Liver (tissue), 9 donors: ENCODE data around the gene RINL. TPM values are rescaled to one million over a fixed set of nuclear protein-coding genes. Genes with fewer than 3 reads are reported as not detected.

Source experiments
- DNase-seq: peaks from one replicate; pipeline ENCODE4 v3.0.0-alpha.2; 2017; ENCODE audit warnings: low spot score
- H3K27ac ChIP-seq, 2 donors: one replicate each; pipeline ENCODE4 v1.7.0; 2013; ENCODE audit warnings: inconsistent platforms in 2 of 2, low read length in 2 of 2, control low read depth in 1 of 2, low read depth in 1 of 2, mild to moderate bottlenecking in 1 of 2
- H3K27me3 ChIP-seq, 4 donors: one replicate each; pipeline versions ENCODE4 v1.6.1 to v1.7.0; 2013; ENCODE audit warnings: low read length in 3 of 4, inconsistent platforms in 1 of 4, mild to moderate bottlenecking in 1 of 4, moderate library complexity in 1 of 4; ENCODE audit not compliant: control insufficient read depth in 4 of 4, insufficient read depth in 4 of 4
- H3K36me3 ChIP-seq, 4 donors: one replicate each; pipeline versions ENCODE4 v1.6.1 to v1.7.0; 2013; ENCODE audit warnings: low read length in 3 of 4, mild to moderate bottlenecking in 3 of 4, low read depth in 1 of 4, moderate library complexity in 1 of 4; ENCODE audit not compliant: control insufficient read depth in 4 of 4, insufficient read depth in 3 of 4
- H3K4me1 ChIP-seq, 4 donors: one replicate each; pipeline versions ENCODE4 v1.6.1 to v1.7.0; 2013; ENCODE audit warnings: low read length in 3 of 4, mild to moderate bottlenecking in 3 of 4, moderate library complexity in 1 of 4; ENCODE audit not compliant: control insufficient read depth in 4 of 4, insufficient read depth in 4 of 4
- H3K4me3 ChIP-seq, 3 donors: one replicate each; pipeline versions ENCODE4 v1.6.1 to v1.7.0; 2013; ENCODE audit warnings: low read length in 3 of 3, control low read depth in 1 of 3, low read depth in 1 of 3, mild to moderate bottlenecking in 1 of 3
- H3K9ac ChIP-seq, 2 donors: one replicate each; pipeline ENCODE4 v1.7.0; 2013; ENCODE audit warnings: low read length in 2 of 2, mild to moderate bottlenecking in 2 of 2, moderate library complexity in 2 of 2, control low read depth in 1 of 2, low read depth in 1 of 2
- H3K9me3 ChIP-seq, 4 donors: one replicate each; pipeline versions ENCODE4 v1.6.1 to v1.7.0; 2013; ENCODE audit warnings: low read length in 3 of 4; ENCODE audit not compliant: control insufficient read depth in 4 of 4
- EGR1 ChIP-seq, 2 donors: IDR thresholded peaks; 2 replicates each; pipeline ENCODE4 v1.6.1; 2016 to 2018; ENCODE audit warnings: antibody characterized with exemption in 2 of 2, low read depth in 2 of 2
- FOXA1 ChIP-seq: IDR thresholded peaks from 2 replicates; pipeline ENCODE4 v1.6.1; 2016; ENCODE audit warnings: antibody characterized with exemption
- FOXA2 ChIP-seq: IDR thresholded peaks from 2 replicates; pipeline ENCODE4 v1.6.1; 2016; ENCODE audit warnings: antibody characterized with exemption
- HNF4A ChIP-seq, 2 donors: conservative IDR thresholded peaks; 2 replicates each; pipeline ENCODE4 v1.6.1; 2016; ENCODE audit warnings: antibody characterized with exemption in 2 of 2, mild to moderate bottlenecking in 2 of 2
- HNF4G ChIP-seq: IDR thresholded peaks from 2 replicates; pipeline ENCODE4 v1.6.1; 2016; ENCODE audit warnings: antibody characterized with exemption
- JUND ChIP-seq, 2 donors: IDR thresholded peaks; 2 replicates each; pipeline ENCODE4 v1.6.1; 2016; ENCODE audit warnings: antibody characterized with exemption in 2 of 2
- RAD21 ChIP-seq, 2 donors: IDR thresholded peaks; 2 replicates each; pipeline ENCODE4 v1.6.1; 2016; ENCODE audit warnings: antibody characterized with exemption in 2 of 2, mild to moderate bottlenecking in 2 of 2
- RXRA ChIP-seq, 2 donors: IDR thresholded peaks; 2 replicates each; pipeline ENCODE4 v1.6.1; 2017 to 2018; ENCODE audit warnings: antibody characterized with exemption in 2 of 2, mild to moderate bottlenecking in 1 of 2
- SP1 ChIP-seq: IDR thresholded peaks from 2 replicates; pipeline ENCODE4 v1.6.1; 2018; ENCODE audit warnings: antibody characterized with exemption, mild to moderate bottlenecking
- TAF1 ChIP-seq: conservative IDR thresholded peaks from 2 replicates; pipeline ENCODE4 v1.6.1; 2016; ENCODE audit warnings: antibody characterized with exemption, mild to moderate bottlenecking
- YY1 ChIP-seq: IDR thresholded peaks from 2 replicates; pipeline ENCODE4 v1.6.1; 2016; ENCODE audit warnings: antibody characterized with exemption, mild to moderate bottlenecking
- WGBS: extraction: QIAGEN DNeasy Blood & Tissue Kit; methylation state at CpG from one replicate; pipeline ENCODE4 v1.1.7; 2013; 5-methylcytosine and 5-hydroxymethylcytosine counted together
- polyA plus RNA-seq, 2 donors: library from polyadenylated mRNA; stranded (reverse) in 1 of 2; unstranded in 1 of 2; fragments of 200-250 nt in 1 of 2; fragments of >200 nt in 1 of 2; fragmentation: Nextera tagmentation in 1 of 2; extraction: Ambion mirVana in 1 of 2; gene quantifications; one replicate each; pipeline versions ENCODE4 v1.2.1 to v1.2.3, GENCODE V29; 2013 to 2015
- total RNA-seq, 2 donors: library from RNA; depleted of rRNA; stranded (reverse); fragments of >200 nt; gene quantifications; one replicate each; pipeline ENCODE4 v1.2.3, GENCODE V29; 2014
- TF ChIP-seq, protein P1 (sequence below): IDR thresholded peaks from 2 replicates; pipeline ENCODE4 v1.6.1; 2016; ENCODE audit warnings: antibody characterized with exemption, mild to moderate bottlenecking
- TF ChIP-seq, protein P2 (sequence below): IDR thresholded peaks from 2 replicates; pipeline ENCODE4 v1.6.1; 2016; ENCODE audit warnings: antibody characterized with exemption
- TF ChIP-seq, protein P3 (sequence below): IDR thresholded peaks from 2 replicates; pipeline ENCODE4 v1.6.1; 2016; ENCODE audit warnings: antibody characterized with exemption
- TF ChIP-seq, protein P4 (sequence below): fragments of 150-350 bp; IDR thresholded peaks from 2 replicates; pipeline ENCODE4 v1.5.1; 2017; ENCODE audit warnings: improper control_type of control experiment, low read depth, low read length; ENCODE audit not compliant: missing input control
- donor health status: healthy.
- donor health status: healthy.
- donor health status: healthy.
- donor health status: healthy.
- donor health status: healthy.

RINL gene
- total and polyA plus RNA-seq, 4 donors = 4.9 to 8.7 (median 5.5) TPM

DNA sequence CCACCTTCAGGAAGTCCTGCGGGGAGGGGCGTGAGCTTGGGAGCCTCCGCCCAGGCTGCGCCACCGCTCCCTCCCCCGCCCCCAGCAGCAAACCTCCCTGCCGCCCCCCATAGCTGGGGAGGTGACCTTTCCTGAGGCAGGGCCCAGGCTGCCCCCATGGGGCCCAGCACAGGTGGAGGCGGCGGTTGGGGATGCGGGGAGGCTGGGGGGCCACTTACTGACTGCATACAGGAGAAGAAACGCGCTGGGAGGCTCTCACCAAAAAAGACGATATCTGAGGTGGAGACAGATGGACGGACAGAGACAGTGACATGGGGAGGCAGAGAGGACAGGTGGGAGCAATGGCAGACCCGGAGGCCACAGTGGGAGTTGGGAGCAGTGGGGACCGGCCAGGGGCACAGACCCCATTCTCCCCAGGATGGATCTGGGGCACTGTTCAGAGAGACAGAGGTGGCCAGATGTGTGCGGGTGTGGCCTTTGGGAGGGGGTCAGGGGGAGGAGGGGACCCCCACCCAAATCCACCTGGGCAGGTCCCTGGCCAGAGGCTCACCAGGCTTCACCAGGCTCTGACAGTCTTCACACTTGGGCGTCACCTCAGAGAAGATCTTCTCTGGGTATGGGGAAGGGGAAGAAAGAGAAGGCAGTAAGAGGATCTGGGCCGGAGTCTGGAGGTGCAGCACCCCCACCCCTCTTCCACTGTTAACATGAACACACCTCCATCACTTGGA, 3.0 kb upstream of the RINL start:
- WGBS = 96% methylated on average over 19 of the region's 19 CpGs
- H3K27ac ChIP-seq = no peak overlapping the region
- H3K9me3 ChIP-seq = no peaks in the 10 kb centered on the region
- H3K9ac ChIP-seq = no peak overlapping the region
- DNase-seq = no peak
- H3K27me3 ChIP-seq = no peaks in the 10 kb centered on the region
- TF ChIP-seq SP1 = no peak
- TF ChIP-seq, protein P1, sequence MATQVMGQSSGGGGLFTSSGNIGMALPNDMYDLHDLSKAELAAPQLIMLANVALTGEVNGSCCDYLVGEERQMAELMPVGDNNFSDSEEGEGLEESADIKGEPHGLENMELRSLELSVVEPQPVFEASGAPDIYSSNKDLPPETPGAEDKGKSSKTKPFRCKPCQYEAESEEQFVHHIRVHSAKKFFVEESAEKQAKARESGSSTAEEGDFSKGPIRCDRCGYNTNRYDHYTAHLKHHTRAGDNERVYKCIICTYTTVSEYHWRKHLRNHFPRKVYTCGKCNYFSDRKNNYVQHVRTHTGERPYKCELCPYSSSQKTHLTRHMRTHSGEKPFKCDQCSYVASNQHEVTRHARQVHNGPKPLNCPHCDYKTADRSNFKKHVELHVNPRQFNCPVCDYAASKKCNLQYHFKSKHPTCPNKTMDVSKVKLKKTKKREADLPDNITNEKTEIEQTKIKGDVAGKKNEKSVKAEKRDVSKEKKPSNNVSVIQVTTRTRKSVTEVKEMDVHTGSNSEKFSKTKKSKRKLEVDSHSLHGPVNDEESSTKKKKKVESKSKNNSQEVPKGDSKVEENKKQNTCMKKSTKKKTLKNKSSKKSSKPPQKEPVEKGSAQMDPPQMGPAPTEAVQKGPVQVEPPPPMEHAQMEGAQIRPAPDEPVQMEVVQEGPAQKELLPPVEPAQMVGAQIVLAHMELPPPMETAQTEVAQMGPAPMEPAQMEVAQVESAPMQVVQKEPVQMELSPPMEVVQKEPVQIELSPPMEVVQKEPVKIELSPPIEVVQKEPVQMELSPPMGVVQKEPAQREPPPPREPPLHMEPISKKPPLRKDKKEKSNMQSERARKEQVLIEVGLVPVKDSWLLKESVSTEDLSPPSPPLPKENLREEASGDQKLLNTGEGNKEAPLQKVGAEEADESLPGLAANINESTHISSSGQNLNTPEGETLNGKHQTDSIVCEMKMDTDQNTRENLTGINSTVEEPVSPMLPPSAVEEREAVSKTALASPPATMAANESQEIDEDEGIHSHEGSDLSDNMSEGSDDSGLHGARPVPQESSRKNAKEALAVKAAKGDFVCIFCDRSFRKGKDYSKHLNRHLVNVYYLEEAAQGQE = no peak
- no peak for TF ChIP-seq TAF1
- no peak for TF ChIP-seq HNF4A (conservative IDR thresholded peaks at IDR 0.05)
- TF ChIP-seq HNF4G = no peak
- H3K4me1 ChIP-seq = peaks cover 0 to 6% (median 3%) of the 10 kb centered on the region in 4 donors
- no peak overlapping the region for H3K4me3 ChIP-seq
- H3K36me3 ChIP-seq = peaks cover 6 to 20% (median 7%) of the 10 kb centered on the region in 4 donors

DNA sequence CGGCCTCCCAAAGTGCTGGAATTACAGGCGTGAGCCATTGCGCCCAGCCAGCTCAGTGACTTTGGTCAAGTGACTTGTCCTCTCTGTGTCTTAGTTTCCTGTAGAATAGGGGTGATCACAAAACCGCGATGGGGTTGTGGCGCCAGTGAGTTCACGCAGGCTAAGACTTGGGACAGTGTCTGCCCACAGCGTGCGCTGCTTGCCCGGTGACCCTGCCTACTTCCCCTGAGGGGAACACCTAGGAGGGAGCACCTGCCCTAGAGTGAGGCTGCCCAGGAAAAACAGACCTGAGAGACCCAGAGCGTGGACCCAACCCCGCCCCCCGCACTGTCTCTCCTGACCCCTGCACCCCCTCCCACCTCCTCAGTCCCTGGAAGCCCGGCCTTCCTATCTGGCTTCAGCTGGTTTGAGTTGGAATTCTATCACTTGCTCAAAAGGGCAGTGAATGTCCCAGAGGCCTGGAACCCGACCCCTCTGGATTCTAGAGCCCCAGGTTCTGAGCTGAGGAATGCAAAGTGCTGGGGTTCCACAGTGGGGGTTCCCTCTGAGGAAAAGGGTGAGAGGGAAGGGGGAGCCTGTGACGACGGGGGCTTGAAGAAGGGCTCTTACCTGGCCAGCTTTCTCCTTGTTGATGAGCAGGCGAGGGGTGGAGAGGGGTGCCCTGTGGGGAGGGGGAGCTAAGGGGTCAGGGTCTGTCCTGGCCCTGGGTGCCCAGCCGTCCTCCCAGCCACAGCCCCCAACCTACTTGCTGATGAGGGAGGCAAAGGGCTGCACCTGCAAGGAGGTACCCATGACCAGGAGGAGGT, 2.2 kb upstream of the RINL start:
- Histone ChIP-seq H3K36me3 (peaks cover 6 to 20% (median 7%) of the 10 kb centered on the region in 4 donors), H3K27me3 (no peaks in the 10 kb centered on the region), H3K9me3 (no peaks in the 10 kb centered on the region), H3K9ac (no peak overlapping the region), H3K4me3 (no peak overlapping the region), H3K4me1 (peaks cover 0 to 3% (median 0%) of the 10 kb centered on the region in 4 donors), H3K27ac (no peak overlapping the region)
- TF ChIP-seq JUND (IDR thresholded peaks at IDR 0.05) = no peak
- TF ChIP-seq, protein P2, sequence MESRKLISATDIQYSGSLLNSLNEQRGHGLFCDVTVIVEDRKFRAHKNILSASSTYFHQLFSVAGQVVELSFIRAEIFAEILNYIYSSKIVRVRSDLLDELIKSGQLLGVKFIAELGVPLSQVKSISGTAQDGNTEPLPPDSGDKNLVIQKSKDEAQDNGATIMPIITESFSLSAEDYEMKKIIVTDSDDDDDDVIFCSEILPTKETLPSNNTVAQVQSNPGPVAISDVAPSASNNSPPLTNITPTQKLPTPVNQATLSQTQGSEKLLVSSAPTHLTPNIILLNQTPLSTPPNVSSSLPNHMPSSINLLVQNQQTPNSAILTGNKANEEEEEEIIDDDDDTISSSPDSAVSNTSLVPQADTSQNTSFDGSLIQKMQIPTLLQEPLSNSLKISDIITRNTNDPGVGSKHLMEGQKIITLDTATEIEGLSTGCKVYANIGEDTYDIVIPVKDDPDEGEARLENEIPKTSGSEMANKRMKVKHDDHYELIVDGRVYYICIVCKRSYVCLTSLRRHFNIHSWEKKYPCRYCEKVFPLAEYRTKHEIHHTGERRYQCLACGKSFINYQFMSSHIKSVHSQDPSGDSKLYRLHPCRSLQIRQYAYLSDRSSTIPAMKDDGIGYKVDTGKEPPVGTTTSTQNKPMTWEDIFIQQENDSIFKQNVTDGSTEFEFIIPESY = no peak
- no peak for TF ChIP-seq RXRA (IDR thresholded peaks at IDR 0.05)
- no peak for TF ChIP-seq YY1
- no peak for TF ChIP-seq FOXA2
- TF ChIP-seq, protein P3, sequence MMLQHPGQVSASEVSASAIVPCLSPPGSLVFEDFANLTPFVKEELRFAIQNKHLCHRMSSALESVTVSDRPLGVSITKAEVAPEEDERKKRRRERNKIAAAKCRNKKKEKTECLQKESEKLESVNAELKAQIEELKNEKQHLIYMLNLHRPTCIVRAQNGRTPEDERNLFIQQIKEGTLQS = no peak
- no peak for TF ChIP-seq HNF4G
- no peak for TF ChIP-seq HNF4A (conservative IDR thresholded peaks at IDR 0.05)
- no peak for TF ChIP-seq RAD21 (IDR thresholded peaks at IDR 0.05)
- no peak for TF ChIP-seq TAF1
- TF ChIP-seq, protein P4, sequence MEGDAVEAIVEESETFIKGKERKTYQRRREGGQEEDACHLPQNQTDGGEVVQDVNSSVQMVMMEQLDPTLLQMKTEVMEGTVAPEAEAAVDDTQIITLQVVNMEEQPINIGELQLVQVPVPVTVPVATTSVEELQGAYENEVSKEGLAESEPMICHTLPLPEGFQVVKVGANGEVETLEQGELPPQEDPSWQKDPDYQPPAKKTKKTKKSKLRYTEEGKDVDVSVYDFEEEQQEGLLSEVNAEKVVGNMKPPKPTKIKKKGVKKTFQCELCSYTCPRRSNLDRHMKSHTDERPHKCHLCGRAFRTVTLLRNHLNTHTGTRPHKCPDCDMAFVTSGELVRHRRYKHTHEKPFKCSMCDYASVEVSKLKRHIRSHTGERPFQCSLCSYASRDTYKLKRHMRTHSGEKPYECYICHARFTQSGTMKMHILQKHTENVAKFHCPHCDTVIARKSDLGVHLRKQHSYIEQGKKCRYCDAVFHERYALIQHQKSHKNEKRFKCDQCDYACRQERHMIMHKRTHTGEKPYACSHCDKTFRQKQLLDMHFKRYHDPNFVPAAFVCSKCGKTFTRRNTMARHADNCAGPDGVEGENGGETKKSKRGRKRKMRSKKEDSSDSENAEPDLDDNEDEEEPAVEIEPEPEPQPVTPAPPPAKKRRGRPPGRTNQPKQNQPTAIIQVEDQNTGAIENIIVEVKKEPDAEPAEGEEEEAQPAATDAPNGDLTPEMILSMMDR = no peak
- no peak for TF ChIP-seq EGR1 (IDR thresholded peaks at IDR 0.05; ENCODE audit: low read depth in 2 of 2)
- no peak for TF ChIP-seq FOXA1
- no peak for TF ChIP-seq SP1
- 95% methylated on average over 19 of the region's 19 CpGs for WGBS
- no peak for DNase-seq
